PC-3 (cell line): Measurements from ENCODE around the gene SMAD3.

ENCODE experiments used
- EZH2 ChIP-seq: fragments of 300-600 bp; sonication (generic); IDR thresholded peaks from one replicate; pipeline ENCODE4 v1.6.1; 2017; ENCODE audit warnings: antibody characterized with exemption, mild to moderate bottlenecking, low read length; ENCODE audit not compliant: unreplicated experiment
- TF ChIP-seq, protein P1 (sequence below): fragments of 300-600 bp; sonication (generic); conservative IDR thresholded peaks from 2 replicates; pipeline ENCODE4 v1.5.1; 2017; ENCODE audit warnings: antibody characterized with exemption, low read depth, mild to moderate bottlenecking, low read length

DNA sequence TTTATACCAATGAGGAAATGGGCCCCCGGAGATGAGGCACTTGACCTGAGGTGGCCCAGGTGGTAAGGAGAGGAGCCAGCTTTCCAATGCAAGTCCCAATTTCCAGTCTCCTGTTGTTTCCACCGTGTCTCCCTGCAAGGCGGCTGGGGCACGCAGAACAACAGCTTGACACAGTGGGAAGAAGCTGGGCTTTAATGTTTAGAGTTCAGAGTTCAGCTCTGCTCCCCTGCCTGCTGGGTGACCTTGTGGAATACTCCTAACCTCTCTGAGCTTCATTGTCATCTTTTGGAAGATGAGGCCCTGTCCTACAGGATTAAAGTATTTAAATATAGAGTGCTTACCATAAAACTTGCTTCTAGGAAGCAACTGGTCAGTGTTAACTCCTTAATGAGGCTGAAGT, 80.3 kb downstream of the SMAD3 start:
- TF ChIP-seq, protein P1, sequence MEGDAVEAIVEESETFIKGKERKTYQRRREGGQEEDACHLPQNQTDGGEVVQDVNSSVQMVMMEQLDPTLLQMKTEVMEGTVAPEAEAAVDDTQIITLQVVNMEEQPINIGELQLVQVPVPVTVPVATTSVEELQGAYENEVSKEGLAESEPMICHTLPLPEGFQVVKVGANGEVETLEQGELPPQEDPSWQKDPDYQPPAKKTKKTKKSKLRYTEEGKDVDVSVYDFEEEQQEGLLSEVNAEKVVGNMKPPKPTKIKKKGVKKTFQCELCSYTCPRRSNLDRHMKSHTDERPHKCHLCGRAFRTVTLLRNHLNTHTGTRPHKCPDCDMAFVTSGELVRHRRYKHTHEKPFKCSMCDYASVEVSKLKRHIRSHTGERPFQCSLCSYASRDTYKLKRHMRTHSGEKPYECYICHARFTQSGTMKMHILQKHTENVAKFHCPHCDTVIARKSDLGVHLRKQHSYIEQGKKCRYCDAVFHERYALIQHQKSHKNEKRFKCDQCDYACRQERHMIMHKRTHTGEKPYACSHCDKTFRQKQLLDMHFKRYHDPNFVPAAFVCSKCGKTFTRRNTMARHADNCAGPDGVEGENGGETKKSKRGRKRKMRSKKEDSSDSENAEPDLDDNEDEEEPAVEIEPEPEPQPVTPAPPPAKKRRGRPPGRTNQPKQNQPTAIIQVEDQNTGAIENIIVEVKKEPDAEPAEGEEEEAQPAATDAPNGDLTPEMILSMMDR, result no peak
- TF ChIP-seq EZH2, result no peak
